Stimulated activated CD4-positive, alpha-beta T cell treated with anti-CD3 and anti-CD28 coated beads, Interleukin-4, amount 100 ng/mL, for 1 hour (primary cell): ENCODE data around the gene BRIP1.

Experiments used
- DNase-seq: peaks from one replicate; pipeline ENCODE4 v3.0.0-alpha.2; 2020

The BRIP1 gene

GRCh38 chr17:61648587-61648986, 214.7 kb downstream of the BRIP1 start:
- no peak for DNase-seq

DNA sequence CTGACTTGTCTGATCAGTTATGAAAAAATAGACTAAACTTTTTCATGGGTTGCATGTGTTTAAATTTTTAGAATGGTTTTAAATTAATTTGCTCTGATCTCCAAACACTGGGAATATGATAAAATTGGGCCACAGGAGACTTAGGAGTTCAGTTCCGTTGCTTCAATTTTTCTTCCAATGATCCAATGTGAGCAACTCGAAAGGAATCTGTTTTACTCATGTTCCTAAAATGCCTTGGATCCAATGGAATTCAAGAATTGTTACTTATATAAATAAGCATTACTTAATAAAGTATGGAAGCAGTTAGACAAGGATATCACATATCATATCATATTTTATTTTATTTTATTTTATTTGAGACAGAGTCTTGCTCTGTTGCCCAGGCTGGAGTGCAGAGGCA, 216.3 kb downstream of the BRIP1 start:
- no peak for DNase-seq

- DNase-seq: no peak
Observed at GRCh38 chr17:61646482-61646881, 216.8 kb downstream of the BRIP1 start.

DNA sequence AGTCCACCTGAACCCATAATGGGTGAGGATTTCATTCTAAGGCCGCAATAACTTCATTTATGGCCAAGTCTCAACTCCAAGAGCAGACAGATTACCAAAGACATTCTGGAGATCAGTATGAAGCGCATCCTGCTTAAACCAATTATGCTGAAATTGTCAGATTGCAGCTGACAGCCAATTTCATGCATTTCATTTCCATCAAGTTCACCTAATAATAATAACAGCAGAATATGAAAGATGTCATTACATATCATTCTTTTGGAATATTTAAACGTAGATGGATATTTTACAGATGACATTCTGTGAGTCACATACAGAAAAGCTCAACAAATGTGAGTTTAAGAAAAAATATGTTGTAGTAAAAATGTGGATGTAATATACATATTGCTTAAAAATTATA, 217.4 kb downstream of the BRIP1 start:
- DNase-seq: no peak

- DNase-seq: no peak
Observed at GRCh38 chr17:61644800-61645774, 218.2 kb downstream of the BRIP1 start.

GRCh38 chr17:61642768-61643167, 220.6 kb downstream of the BRIP1 start:
- no peak for DNase-seq

- no peak for DNase-seq
Observed at GRCh38 chr17:61641715-61642114, 221.6 kb downstream of the BRIP1 start.

- DNase-seq: no peak
Observed at GRCh38 chr17:61641084-61641483, 222.2 kb downstream of the BRIP1 start.

DNA sequence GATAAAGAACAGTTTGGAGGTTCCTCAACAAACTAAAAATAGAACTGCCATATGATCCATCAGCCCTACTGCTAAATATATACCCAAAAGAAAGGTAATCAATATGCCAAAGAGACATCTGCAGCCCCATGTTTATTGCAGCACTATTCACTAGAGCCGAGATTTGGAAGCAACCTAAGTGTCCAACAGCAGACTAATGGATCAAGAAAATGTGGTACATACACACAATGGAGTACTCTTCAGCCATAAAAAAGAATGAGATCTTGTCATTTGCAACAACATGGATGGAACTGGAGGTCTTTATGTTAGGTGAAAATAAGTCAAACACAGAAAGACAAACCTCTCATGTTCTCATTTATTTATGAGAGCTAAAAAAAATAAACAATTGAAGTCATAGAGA, 223.5 kb downstream of the BRIP1 start:
- no peak for DNase-seq

DNA sequence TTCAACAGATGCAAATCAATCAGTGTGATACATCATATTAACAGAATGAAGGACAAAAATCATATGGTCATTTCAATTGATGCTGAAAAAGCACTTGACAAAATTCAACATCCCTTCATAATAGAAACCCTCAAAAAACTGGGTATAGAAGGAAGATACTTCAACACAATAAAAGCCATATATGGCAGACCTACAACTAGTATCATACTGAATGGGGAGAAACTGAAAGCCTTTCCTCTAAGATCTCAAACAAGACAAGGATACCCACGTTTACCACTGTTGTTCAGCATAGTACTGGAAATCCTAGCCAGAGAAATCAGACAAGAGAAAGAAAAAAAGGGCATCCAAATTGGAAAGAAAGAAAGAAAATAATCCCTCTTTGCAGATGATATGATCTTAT, 225.2 kb downstream of the BRIP1 start:
- no peak for DNase-seq

DNA sequence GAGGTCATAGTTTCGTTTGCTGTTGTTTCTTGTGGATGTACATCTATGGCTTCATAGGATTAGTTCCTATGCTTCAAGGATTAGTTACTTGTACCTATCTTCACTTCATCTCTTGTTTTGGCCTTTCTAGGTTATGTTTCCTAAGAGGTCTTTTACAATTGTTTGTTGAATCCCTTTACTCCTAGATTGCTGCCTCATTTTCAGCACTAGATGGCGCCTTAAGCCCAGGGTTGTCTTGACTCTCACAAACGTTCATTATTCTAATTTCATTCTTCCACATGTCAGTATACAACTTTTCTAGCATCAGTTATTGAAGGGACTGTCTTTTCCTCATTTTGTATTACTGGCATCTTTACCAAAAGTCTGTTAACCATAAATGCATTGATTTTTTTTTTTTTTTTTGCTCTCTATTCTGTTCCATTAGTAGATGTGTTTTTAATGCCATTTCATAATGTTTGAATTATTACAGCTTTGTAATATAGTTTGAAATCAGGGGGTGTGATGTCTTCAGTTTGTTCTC, 227.4 kb downstream of the BRIP1 start:
- peak; percentile 19 for DNase-seq

- no peak for DNase-seq
Observed at GRCh38 chr17:61634942-61635538, 228.3 kb downstream of the BRIP1 start.

- no peak for DNase-seq
Observed at GRCh38 chr17:61634011-61634539, 229.3 kb downstream of the BRIP1 start.

DNA sequence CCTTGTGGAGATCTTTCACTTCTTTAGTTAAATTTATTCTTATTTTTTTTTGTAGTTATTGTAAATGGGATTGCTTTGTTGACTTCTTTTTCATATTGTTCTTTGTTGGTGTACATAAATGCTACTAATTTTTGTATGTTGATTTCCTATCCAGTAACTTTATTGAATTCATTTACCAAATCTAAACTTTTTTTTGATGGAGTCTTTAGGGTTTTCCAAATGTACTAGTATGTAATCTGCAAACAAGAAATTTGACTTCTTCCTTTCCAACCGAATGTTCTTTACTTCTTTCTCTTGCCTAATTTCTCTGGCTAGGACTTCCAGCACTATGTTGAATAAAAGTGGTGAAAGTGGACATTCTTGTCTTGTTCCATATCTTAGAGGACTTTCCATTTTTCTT, 230.5 kb downstream of the BRIP1 start:
- DNase-seq: no peak

DNA sequence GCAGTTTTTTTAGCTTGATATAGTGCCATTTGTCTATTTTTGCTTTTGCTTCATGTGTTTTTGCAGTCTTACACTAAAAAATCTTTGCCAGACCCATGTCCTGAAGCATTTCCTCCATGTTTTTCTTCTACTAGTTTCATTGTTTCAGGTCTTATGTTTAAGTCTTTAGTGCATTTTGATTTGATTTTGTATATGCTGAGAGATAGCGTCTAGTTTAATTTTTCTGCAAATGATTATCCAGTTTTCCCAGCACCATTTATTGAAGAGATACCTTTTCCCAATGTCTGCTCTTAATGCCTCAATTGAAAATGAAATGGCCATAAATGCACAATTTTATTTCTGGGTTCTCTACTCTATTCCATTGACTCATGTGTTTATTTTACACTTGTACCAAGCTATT, 231.5 kb downstream of the BRIP1 start:
- no peak for DNase-seq
